A673 (cell line): ENCODE results near the gene PRKG1.

Source experiments
- EZH2 ChIP-seq: fragments of 200-600 bp; sonication (generic); IDR thresholded peaks from 2 replicates; pipeline ENCODE4 v1.6.1; 2017; ENCODE audit warnings: borderline replicate concordance, low read depth, mild to moderate bottlenecking, mixed read lengths, antibody characterized with exemption, low read length; ENCODE audit not compliant: poor library complexity, severe bottlenecking
- TF ChIP-seq, protein P1 (sequence below): fragments of 300-800, 200-600 bp; sonication (generic); conservative IDR thresholded peaks from 2 replicates; pipeline ENCODE4 v1.5.1; 2017; ENCODE audit warnings: low read depth, mild to moderate bottlenecking, antibody characterized with exemption, low read length, moderate library complexity, mixed read lengths

DNA sequence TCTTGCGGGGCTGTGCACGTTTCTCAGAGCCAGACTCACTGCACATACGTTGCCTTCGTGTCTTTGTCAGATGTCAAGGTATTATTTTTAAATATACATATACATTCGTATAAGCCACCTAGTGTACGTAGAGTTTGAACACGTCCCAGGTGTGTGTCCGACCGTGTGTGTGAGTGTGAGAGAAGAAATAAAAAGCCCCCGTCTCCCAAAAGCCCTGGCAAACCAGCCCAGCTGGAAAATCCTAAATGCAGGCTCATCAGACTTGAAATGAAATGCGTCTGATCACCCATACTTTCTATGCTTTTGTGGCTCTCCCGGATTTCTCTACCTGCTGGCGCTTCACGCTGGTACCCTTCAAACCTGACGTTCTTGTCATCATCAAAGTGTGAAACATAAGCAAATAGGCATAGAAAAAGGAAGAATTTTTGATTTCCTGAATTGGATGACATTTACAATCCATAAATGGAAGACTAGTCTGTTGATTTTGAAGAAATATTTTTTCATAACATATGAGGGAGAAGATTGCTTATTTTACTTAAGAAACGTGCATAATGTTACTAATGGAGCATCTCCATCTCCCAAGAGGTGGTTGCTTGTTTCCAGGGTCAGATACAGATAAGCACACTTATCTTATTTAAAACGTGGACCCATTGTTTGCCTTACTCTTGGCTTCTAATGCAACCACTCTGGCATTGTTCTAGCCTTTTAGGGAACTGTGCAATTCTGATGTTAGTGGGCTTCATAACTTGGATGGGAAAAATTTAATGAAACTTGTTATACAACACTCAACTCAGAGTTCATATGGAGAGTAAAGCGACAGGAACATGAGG is 971 bp downstream of the PRKG1 start:
- TF ChIP-seq, protein P1, sequence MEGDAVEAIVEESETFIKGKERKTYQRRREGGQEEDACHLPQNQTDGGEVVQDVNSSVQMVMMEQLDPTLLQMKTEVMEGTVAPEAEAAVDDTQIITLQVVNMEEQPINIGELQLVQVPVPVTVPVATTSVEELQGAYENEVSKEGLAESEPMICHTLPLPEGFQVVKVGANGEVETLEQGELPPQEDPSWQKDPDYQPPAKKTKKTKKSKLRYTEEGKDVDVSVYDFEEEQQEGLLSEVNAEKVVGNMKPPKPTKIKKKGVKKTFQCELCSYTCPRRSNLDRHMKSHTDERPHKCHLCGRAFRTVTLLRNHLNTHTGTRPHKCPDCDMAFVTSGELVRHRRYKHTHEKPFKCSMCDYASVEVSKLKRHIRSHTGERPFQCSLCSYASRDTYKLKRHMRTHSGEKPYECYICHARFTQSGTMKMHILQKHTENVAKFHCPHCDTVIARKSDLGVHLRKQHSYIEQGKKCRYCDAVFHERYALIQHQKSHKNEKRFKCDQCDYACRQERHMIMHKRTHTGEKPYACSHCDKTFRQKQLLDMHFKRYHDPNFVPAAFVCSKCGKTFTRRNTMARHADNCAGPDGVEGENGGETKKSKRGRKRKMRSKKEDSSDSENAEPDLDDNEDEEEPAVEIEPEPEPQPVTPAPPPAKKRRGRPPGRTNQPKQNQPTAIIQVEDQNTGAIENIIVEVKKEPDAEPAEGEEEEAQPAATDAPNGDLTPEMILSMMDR: no peak
- TF ChIP-seq EZH2: no peak
